ENCODE results near the gene ENGASE. TPM values are rescaled to one million over a fixed set of nuclear protein-coding genes. Genes with fewer than 3 reads are reported as not detected.

ENGASE gene
- total and polyA plus RNA-seq, 2 of the 8 experiments (the other 6 are each of a cell fraction or from before 2014, with no cell fraction given) = 9.3 to 36.1 TPM

DNA sequence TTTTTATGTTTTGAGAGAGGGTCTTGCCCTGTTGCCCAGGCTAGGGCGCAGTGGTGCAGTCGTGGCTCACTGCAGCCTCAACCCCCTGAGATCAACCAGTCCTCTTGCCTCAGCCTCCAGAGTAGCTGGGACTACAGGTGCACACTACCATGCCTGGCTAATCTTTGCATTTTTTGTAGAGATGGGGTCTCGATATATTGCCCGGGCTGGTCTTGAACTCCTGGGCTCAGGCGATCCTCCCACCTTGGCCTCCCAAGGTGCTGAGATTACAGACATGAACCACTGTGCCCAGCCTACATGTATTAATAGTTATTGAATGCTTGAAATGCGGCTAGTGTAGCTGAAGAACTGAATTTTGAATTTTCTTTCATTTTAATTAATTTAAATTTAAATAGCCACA lies 38.4 kb upstream of the ENGASE start:
- Histone ChIP-seq H3K14ac (ENCODE audit: insufficient read length) (no peak overlapping the region), H3K4me2 (ENCODE audit: insufficient read depth in 1 of 2, low read depth in 2 of 2, low read length in 2 of 2) (no peak overlapping the region), H3K18ac (ENCODE audit: extremely low read depth, low read length) (no peak overlapping the region), H3K9ac (replicated peaks in 1 of 4; ENCODE audit: extremely low read depth in 1 of 4, low read depth in 3 of 4, low read length in 3 of 4) (no peak overlapping the region), H2BK12ac (ENCODE audit: low read depth, low read length) (no peak overlapping the region), H2BK120ac (replicated peaks; ENCODE audit: low read depth, low read length) (no peak overlapping the region), H4K20me1 (replicated peaks in 1 of 2; ENCODE audit: control insufficient read depth in 1 of 2, insufficient read depth in 2 of 2, low read length in 2 of 2) (peaks cover 0 to 2% of the 10 kb centered on the region in 2 experiments), H3K56ac (replicated peaks; ENCODE audit: insufficient read length, low read depth, low read length) (no peak overlapping the region), H3K4me1 (replicated peaks in 1 of 4; ENCODE audit: control insufficient read depth in 3 of 4, insufficient read depth in 4 of 4, low read length in 3 of 4) (no peaks in the 10 kb centered on the region), H3K4me3 (ENCODE audit: extremely low read depth in 1 of 4, insufficient read depth in 2 of 4, low read depth in 3 of 4, low read length in 4 of 4) (no peak overlapping the region), H2AK5ac (ENCODE audit: low read depth, low read length) (no peak overlapping the region), H2BK5ac (ENCODE audit: low read depth, low read length) (no peak overlapping the region), H2AFZ (ENCODE audit: low read length) (no peak overlapping the region), H4K5ac (ENCODE audit: insufficient read length, low read depth, low read length) (no peak overlapping the region), H3K36me3 (ENCODE audit: control insufficient read depth in 2 of 4, insufficient read depth in 4 of 4, low read length in 3 of 4) (no peaks in the 10 kb centered on the region), H3K27ac (ENCODE audit: low read depth, low read length) (no peak overlapping the region), H3K27me3 (replicated peaks in 1 of 4; ENCODE audit: control insufficient read depth in 3 of 4, extremely low read depth in 1 of 4, insufficient read depth in 3 of 4, low read length in 3 of 4) (peaks cover 0 to 3% (median 1%) of the 10 kb centered on the region in 4 experiments; a peak in 3 of 7 replicates), H4K91ac (replicated peaks; ENCODE audit: insufficient read length, low read length) (no peak overlapping the region), H3K4ac (replicated peaks; ENCODE audit: insufficient read length, low read depth, low read length) (no peak overlapping the region), H3K23me2 (ENCODE audit: low read depth, low read length) (no peaks in the 10 kb centered on the region), H3K9me3 (ENCODE audit: insufficient read depth in 2 of 2, low read depth in 1 of 2, low read length in 1 of 2) (no peaks in the 10 kb centered on the region), H2BK15ac (ENCODE audit: low read length) (no peak overlapping the region), H4K8ac (ENCODE audit: extremely low read depth, insufficient read depth, low read length) (no peak overlapping the region), H3K79me1 (ENCODE audit: low read depth, low read length) (no peaks in the 10 kb centered on the region), H2BK20ac (ENCODE audit: low read length) (no peak overlapping the region), H3K23ac (ENCODE audit: insufficient read length) (no peak overlapping the region), H3K79me2 (ENCODE audit: control insufficient read depth in 1 of 2, insufficient read depth in 2 of 2, low read length in 2 of 2) (no peaks in the 10 kb centered on the region)
- CTCF ChIA-PET (ENCODE audit: partially characterized antibody) = interaction anchor here (0.6 to 6.8 kb wide), 10 partner anchors 9 to 357 kb away, joined by 3 to 63 read pairs (median 3); no protein-coding TSS in a partner anchor
- FAIRE-seq (no peak), DNase-seq (ENCODE audit: low read depth in 1 of 2, low spot score in 2 of 2) (no peak)
- WGBS, 2 experiments (ENCODE audit: extremely low coverage in 1 of 2, insufficient coverage in 1 of 2, insufficient read length in 1 of 2, insufficient replicate concordance in 2 of 2, low coverage in 1 of 2, low lambda C conversion rate in 2 of 2, missing lambda C conversion rate in 1 of 2) = 93% methylated on average over 6 of the region's 6 CpGs; no CpG with 5 or more reads in 1 of the 2 experiments
- POLR2A ChIA-PET (ENCODE audit: partially characterized antibody) = no interaction called here
- TF ChIP-seq GTF2F1 (IDR thresholded peaks at IDR 0.05; ENCODE audit: borderline replicate concordance, low read depth, low read length) (no peak), CTCF (IDR thresholded peaks at IDR 0.05; ENCODE audit: control extremely low read depth in 1 of 3, insufficient read depth in 1 of 3, low read depth in 1 of 3, low read length in 3 of 3) (no peak), EP300 (IDR thresholded peaks at IDR 0.05; ENCODE audit: borderline replicate concordance in 1 of 2, low read depth in 2 of 2, low read length in 2 of 2) (no peak), TEAD4 (IDR thresholded peaks at IDR 0.05; ENCODE audit: low read depth, low read length) (no peak), BACH1 (IDR thresholded peaks at IDR 0.05; ENCODE audit: low read length) (no peak), TAF7 (optimal IDR thresholded peaks at IDR 0.05; ENCODE audit: borderline replicate concordance, low read depth, low read length) (no peak), POLR2AphosphoS5 (IDR thresholded peaks at IDR 0.05; ENCODE audit: low read depth, low read length) (no peak), RBBP5 (IDR thresholded peaks at IDR 0.05; ENCODE audit: borderline replicate concordance, low read depth, low read length) (no peak), BCL11A (IDR thresholded peaks at IDR 0.05; ENCODE audit: low read depth in 2 of 2, low read length in 2 of 2) (no peak), HDAC2 (IDR thresholded peaks at IDR 0.05; ENCODE audit: borderline replicate concordance in 1 of 2, low read depth in 2 of 2, low read length in 2 of 2) (no peak), SP4 (IDR thresholded peaks at IDR 0.05; ENCODE audit: low read length) (no peak), TCF12 (IDR thresholded peaks at IDR 0.05; ENCODE audit: low read depth, low read length) (no peak)
